ENCODE measurements around the gene CLDN20.
A peak's percentile ranks its signal among the peaks of the same experiment; 100 is the strongest.

The CLDN20 gene

DNA sequence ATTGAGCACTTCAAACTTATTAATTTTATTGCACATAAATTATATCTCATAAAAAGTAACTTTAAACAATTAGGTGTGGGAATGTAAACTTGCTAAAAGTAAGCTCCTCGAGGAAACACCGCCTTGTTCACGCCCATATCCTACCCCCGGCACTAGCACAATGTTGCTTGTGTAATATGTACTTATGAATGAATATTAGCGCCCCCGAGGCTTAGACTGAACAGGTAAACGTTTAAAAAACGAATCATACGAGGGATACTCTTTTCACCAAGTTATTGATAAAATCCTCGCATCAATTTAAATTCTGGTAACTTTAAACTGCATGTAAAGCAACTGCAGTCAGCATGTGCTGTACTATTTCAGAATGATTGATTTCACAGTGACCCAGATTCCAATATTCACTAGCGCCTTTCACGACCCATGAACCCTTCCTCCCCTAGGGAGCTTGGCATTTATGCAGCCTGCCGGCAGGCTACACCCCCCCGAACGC, 49.8 kb downstream of the CLDN20 start:
- DNase-seq = no peak

DNA sequence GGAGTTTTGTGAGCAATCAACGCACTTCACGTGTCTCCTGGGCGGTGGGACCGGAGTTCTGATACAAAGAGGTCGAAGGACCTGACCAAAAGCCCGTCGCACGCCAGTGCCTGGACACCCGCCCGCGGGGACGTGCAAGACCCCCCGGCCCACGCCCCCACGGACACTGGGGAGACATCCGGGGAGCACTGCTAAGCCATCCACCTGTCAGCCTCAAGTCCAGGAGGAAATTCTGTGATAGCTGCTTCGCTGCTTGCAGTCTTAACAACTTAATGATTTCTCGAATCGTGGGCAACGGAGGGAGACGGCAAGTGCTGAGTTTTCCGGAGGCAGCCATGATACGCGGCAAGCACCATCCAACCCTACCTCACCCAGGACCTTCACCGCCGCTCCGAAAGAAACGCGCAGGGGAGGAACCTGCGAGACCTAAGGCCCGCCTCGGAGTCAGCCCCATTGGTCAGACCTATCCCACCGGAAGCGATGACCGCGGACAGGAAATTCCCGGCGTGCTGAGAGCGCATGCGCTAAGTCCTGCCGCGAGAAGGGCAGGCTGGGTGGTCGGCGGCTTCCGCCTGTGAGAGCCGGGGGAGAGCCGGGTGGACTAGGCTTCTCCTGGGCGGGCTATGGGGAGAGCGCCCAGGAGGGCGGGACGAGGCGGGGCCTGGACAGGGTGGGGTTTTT, 50.4 kb downstream of the CLDN20 start, which contains the start of gene TFB1M:
TFB1M (minus strand) TSS at position 393 of the 681 bp plus-strand sequence; CDS start at position 337, 56 bp downstream.
- DNase-seq = peak; percentile 99

DNA sequence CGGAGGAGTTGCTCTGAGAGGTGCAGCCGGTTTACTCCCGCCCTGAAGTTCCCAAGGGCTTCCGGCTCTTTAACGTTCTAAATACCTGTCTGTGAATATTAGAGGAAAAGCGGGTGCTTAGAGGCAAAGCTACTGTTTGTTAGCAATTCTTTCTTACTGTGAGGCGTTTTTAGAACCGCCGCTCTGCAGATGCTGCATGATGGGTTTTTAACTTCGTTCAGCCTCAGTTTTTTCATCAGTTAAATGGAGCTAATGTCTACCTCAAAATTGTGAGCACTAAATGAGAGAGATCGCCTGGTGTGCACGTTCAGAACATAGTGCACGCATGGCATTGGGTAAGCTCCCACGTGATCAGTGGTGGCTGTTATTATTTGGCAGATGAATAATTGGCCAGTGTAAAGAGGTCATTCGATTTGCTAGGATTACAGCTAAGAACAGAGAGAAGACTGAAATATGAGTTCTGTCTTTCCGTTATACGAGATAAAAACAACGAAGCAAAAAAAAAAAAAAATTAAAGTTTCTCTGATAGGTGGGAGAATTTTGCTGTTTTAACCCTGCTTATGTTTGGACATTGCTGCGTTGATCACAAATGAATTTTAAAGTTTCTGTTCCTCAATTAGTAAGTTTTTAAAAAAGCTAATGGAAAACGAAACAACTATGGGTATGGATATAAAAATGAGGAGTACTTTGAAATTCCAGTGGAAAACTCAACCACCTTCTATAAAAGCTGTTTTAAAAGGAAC, 51.1 kb downstream of the CLDN20 start:
- DNase-seq = no peak

DNA sequence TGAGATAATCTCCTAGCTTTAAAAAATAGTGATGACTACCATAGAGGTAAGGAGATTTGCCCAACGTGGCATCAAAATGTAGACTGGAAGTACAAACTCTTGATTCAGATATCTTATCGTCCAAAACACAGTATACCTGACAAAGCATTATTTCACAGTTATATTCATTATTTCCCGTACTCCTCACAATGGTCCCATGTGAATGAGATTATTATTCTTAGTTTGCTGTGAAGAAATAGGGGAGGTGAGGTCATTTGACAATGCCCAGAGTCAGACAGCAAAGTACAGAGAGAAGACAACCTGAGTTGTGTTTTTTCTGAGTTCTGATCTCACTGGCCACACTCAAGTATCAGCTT, 51.7 kb downstream of the CLDN20 start:
- DNase-seq = no peak

DNA sequence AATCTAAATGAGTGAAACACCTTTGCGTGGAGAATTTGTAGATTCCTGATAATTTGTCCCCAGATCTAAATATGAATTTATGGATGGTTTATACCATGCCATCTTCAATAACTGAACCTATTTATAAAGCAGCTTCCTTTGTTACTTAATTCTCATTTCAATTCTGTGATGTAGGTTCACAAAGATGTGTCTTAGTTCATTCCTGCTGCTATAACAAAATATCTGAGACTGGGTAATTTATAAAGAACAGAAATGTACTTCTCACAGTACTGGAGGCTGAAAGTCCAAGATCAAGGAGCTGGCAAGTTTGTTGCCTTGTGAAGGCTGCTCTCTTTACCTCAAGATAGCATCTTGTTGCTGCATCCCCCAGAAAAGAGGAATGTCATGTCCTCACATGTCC, 52.6 kb downstream of the CLDN20 start:
- no peak for DNase-seq

DNA sequence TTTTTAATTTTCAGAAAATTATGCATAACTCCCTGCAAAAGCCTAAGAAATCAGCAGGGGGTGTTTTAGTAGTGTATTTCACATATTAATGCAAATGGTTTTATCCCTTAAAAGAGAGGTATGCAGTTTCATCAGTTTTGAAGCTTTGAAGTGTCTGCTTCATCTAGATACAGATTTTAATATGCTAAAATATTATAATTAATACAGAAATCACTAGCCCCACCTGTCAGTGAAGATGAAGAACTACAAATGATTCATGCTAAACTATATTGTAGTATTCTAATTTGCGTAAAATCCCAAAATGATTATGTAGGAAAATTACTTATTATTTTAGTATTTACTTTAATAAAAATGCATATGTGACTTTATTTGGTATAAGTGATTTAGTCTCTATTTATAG, 53.4 kb downstream of the CLDN20 start:
- no peak for DNase-seq

DNA sequence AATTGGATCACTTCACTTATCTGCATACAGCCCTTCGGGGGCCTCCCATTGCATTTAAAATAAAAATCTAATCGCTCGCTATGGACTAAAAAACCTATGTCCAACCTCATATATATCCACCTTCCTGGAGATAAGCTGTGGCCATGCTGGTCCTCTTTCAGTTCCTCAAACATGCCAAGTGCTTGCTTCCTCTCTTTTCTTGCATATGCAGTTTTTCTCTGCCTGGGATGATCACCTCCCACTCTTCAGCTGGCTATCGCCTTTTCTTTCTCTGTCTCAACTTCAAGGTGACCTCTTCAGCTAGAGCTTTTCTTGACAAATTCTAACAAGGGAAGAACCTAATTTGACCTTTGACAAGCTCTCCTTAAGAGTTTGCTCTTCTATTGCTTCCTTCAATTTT, 56.1 kb downstream of the CLDN20 start:
- no peak for DNase-seq

DNA sequence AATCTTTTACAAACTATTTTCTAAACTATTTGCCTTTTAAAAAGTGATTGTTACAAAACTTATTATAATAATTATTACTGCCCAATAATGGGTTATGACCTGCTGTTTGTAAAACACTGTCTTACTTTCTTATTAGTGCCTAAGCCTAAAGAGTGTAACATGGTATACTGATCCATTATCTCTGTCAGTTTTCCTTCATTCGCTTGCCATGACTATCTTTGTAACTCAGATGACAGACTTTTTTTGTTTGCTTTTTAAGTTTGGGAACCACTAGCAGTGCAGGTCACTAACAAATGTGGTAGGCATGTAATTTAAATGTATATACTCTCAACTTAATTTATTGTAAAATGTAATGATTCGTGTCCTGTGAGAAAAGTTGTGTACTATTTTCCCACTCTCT, 60.4 kb downstream of the CLDN20 start:
- DNase-seq = no peak

DNA sequence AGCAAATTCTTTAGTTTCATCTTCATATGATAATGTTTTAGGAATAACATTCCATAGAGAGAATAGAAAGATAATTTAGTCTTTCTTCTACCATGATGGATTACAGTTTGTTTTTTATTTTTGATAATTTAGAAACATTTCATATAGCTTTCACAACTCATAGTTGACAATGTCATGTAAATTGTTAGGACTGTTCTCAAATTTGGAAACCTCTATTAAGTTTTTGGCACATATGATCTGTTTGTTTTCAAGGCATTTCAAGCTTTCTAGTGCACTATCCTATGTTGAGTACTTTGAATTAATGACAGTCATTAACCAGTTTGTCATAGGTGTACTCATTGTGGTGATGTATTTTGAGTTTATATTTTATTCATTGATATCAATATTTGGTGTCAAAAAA, 61.2 kb downstream of the CLDN20 start:
- no peak for DNase-seq

DNA sequence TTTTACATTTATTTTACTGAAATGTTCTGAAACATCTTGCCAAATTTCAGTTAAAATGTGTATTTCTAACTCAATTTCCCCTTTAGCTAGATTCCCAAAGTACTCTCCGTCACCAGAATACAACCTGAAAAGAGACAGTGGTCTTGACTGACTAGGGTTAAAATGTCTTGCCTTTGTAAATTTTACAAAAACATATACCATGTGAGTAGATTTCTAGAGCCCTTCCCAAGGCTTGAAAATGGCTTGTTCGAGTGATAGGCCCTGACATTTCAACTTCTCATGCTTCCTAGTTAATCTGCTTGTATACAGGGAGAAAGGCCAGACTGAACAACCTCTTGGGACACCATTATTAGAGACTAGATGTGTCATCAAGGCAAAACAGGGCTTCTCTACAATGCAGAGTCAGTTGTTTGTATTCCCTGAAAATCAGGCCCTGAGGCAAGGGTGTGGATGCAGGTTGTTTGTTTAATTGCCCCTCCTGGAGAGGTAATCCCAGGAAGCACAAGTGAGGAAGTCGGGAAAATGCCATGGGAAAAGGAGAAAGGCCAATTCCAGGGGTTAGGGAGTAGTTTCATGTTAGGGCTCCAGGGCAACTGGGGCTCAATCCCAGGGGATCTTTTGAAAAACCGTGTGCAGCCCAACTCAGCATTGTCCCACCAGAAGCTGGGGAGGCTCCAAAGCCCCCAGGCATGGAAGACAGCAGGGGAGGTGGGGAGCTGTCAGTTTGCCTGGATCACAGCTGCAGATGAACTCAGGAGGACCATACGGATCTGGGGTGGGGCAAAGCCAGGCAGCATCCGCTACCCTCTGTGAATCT, 62.1 kb downstream of the CLDN20 start:
- DNase-seq = no peak
